HL-60 (cell line): Measurements from ENCODE around the gene ZNF691.

Source experiments
- DNase-seq, 2 experiments: peaks; one replicate each; pipeline ENCODE4 v3.0.0-alpha.2; 2010 to 2020; ENCODE audit warnings: low read depth in 1 of 2, low spot score in 1 of 2
- H3K27ac ChIP-seq: fragments of 250-450 bp; sonication (Bioruptor Pico); replicated peaks from 2 replicates; pipeline ENCODE4 v1.5.1; 2020; ENCODE audit warnings: mild to moderate bottlenecking, moderate library complexity
- H3K27me3 ChIP-seq: fragments of 250-450 bp; sonication (Bioruptor Pico); 2 replicates; pipeline ENCODE4 v1.5.1; 2021; ENCODE audit warnings: mild to moderate bottlenecking, moderate library complexity; ENCODE audit not compliant: insufficient read depth, poor library complexity, severe bottlenecking
- H3K4me3 ChIP-seq: replicated peaks from 2 replicates; pipeline ENCODE4 v1.5.1; 2011; ENCODE audit warnings: mild to moderate bottlenecking, control low read depth, low read length; ENCODE audit not compliant: insufficient read depth
- CTCF ChIP-seq: IDR thresholded peaks from one replicate; pipeline ENCODE4 v1.5.1; 2011; ENCODE audit warnings: low read length, control low read depth, inconsistent platforms; ENCODE audit not compliant: insufficient read depth
- GABPA ChIP-seq: IDR thresholded peaks from 2 replicates; pipeline ENCODE4 v1.6.1; 2012; ENCODE audit warnings: low read depth
- POLR2AphosphoS5 ChIP-seq: IDR thresholded peaks from 2 replicates; pipeline ENCODE4 v1.6.1; 2012; ENCODE audit warnings: low read depth
- SPI1 ChIP-seq: IDR thresholded peaks from 2 replicates; pipeline ENCODE4 v1.6.1; 2012; ENCODE audit warnings: low read depth, mild to moderate bottlenecking, borderline replicate concordance
- TF ChIP-seq, protein P1 (sequence below): IDR thresholded peaks from 2 replicates; pipeline ENCODE4 v1.6.1; 2012; ENCODE audit warnings: low read depth; ENCODE audit not compliant: insufficient replicate concordance

ZNF691 gene

GRCh38 chr1:42880384-42880783 is 34.0 kb downstream of the ZNF691 start:
- TF ChIP-seq SPI1 = no peak
- TF ChIP-seq POLR2AphosphoS5 = no peak
- no peak for TF ChIP-seq CTCF
- TF ChIP-seq GABPA = no peak
- TF ChIP-seq, protein P1, sequence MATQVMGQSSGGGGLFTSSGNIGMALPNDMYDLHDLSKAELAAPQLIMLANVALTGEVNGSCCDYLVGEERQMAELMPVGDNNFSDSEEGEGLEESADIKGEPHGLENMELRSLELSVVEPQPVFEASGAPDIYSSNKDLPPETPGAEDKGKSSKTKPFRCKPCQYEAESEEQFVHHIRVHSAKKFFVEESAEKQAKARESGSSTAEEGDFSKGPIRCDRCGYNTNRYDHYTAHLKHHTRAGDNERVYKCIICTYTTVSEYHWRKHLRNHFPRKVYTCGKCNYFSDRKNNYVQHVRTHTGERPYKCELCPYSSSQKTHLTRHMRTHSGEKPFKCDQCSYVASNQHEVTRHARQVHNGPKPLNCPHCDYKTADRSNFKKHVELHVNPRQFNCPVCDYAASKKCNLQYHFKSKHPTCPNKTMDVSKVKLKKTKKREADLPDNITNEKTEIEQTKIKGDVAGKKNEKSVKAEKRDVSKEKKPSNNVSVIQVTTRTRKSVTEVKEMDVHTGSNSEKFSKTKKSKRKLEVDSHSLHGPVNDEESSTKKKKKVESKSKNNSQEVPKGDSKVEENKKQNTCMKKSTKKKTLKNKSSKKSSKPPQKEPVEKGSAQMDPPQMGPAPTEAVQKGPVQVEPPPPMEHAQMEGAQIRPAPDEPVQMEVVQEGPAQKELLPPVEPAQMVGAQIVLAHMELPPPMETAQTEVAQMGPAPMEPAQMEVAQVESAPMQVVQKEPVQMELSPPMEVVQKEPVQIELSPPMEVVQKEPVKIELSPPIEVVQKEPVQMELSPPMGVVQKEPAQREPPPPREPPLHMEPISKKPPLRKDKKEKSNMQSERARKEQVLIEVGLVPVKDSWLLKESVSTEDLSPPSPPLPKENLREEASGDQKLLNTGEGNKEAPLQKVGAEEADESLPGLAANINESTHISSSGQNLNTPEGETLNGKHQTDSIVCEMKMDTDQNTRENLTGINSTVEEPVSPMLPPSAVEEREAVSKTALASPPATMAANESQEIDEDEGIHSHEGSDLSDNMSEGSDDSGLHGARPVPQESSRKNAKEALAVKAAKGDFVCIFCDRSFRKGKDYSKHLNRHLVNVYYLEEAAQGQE = no peak
- H3K4me3 ChIP-seq = no peak overlapping the region
- no peak for DNase-seq
- no peak overlapping the region for H3K27ac ChIP-seq
- H3K27me3 ChIP-seq = no peaks in the 10 kb centered on the region

DNA sequence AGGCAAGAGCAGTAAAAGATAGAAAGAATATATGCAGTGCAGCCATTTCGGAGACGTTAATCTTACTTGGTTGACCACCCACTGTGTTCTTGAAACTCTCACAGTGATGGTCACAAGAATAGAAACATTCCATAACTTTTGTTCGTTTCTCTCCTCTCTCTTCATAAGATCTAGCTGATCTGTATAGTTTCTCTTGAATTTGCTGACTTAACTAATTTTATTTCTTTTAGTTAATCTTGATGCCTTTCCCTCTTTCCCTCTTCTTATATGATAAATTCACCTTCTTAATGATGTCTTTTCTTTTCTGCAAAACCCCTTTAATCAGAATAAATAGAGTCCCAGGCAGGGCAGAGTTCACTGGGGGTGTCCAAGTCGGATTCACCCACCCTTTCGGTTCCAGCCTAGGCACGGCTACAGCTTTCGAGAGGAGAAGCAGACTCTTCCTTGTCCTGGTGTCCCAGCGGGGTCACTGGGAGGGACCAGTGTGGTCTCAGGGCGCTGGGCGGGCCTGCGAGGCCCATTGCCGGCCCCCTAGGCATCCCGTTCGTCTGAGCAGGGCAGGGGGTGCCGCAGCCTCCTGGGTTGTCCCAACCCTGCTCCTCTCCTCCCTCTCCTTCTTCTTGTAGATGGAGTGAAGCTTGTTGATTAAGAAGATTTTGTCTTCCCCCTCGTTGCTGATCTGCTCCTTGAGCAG is 39.8 kb downstream of the ZNF691 start:
- DNase-seq = no peak
- TF ChIP-seq POLR2AphosphoS5 (no peak), SPI1 (no peak), GABPA (no peak), CTCF (no peak)
- TF ChIP-seq, protein P1 = no peak
- Histone ChIP-seq H3K27me3 (no peaks in the 10 kb centered on the region), H3K4me3 (no peak overlapping the region), H3K27ac (no peak overlapping the region)

DNA sequence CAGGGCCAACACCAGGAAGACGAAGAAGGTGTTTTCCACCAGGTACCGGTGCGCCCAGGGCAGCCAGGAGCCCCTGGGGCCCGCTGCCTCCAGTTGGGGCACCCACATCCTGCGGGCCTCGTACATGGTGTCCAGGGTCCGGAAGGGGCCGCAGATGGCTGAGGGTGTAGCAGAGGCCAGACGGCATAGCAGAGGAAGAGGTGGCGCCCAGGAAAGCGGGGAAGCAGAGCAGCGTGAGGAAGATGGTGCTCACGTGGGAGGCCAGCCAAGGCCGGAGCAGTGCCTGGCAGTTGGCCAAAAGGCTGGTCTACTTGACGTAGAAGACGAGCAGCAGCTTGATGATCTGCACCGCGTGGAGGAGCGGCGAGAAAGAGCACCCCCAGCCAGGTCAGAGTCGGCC is 40.4 kb downstream of the ZNF691 start:
- Histone ChIP-seq H3K4me3 (no peak overlapping the region), H3K27me3 (no peaks in the 10 kb centered on the region), H3K27ac (no peak overlapping the region)
- no peak for DNase-seq
- TF ChIP-seq, protein P1 = no peak
- TF ChIP-seq CTCF (no peak), GABPA (no peak), POLR2AphosphoS5 (no peak), SPI1 (no peak)
